MM.1S (cell line): ENCODE results near the gene CRTC3.

ENCODE experiments used
- EZH2 ChIP-seq: fragments of 300-600 bp; sonication (generic); optimal IDR thresholded peaks from 2 replicates; pipeline ENCODE3; 2017; ENCODE audit warnings: low read depth, mild to moderate bottlenecking, antibody characterized with exemption, low read length, mixed read lengths
- EZH2phosphoT487 ChIP-seq: fragments of 300-600 bp; sonication (generic); IDR thresholded peaks from 2 replicates; pipeline ENCODE4 v1.6.1; 2018; ENCODE audit warnings: antibody characterized with exemption, low read length
- TF ChIP-seq, protein P1 (sequence below): fragments of 300-600 bp; sonication (generic); IDR thresholded peaks from 2 replicates; pipeline ENCODE4 v1.5.1; 2016; ENCODE audit warnings: antibody characterized with exemption, low read length, mixed read lengths

DNA sequence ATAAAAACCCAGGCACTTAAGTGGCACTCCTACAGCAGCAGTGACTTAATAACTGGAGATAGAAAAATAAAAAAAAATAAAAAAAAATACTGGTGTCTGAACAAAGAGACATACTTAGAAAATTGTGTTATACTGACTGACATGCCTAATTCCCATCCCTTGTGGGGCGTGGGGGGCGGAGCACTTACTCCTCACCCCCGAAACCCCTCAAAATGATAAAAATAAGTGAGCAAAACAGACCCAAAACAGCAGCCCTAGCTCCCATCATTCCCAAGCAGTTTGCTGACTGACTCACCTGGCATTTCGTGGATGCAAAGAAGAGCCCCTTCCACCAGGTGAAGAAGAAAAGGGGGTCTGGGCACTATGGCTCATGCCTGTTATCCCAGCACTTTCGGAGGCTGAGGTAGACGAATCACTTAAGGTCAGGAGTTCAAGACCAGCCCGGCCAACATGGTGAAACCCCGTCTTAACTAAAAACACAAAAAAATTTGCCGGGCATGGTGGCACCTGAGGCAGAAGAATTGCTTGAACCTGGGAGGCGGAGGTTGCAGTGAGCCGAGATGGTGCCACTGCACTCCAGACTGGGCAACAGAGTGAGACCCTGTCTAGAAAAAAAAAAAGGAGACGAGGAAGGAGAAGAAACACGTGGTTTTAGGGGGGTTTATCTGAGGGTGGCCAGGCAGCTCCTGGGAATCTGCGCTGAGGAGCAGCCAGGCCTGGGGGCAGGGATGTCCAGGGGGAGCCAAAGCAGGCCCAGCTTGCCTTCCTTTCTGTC, 136.6 kb downstream of the CRTC3 start:
- TF ChIP-seq, protein P1, sequence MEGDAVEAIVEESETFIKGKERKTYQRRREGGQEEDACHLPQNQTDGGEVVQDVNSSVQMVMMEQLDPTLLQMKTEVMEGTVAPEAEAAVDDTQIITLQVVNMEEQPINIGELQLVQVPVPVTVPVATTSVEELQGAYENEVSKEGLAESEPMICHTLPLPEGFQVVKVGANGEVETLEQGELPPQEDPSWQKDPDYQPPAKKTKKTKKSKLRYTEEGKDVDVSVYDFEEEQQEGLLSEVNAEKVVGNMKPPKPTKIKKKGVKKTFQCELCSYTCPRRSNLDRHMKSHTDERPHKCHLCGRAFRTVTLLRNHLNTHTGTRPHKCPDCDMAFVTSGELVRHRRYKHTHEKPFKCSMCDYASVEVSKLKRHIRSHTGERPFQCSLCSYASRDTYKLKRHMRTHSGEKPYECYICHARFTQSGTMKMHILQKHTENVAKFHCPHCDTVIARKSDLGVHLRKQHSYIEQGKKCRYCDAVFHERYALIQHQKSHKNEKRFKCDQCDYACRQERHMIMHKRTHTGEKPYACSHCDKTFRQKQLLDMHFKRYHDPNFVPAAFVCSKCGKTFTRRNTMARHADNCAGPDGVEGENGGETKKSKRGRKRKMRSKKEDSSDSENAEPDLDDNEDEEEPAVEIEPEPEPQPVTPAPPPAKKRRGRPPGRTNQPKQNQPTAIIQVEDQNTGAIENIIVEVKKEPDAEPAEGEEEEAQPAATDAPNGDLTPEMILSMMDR, result no peak
- TF ChIP-seq EZH2 (no peak), EZH2phosphoT487 (no peak)
